LNCaP clone FGC (cell line): ENCODE data around the gene MXI1.

Source experiments
- DNase-seq: peaks from one replicate; pipeline ENCODE4 v3.0.0-alpha.2; 2011; ENCODE audit warnings: low read depth
- H3K4me3 ChIP-seq: 2 replicates; pipeline ENCODE4 v1.5.1; 2011; ENCODE audit warnings: mild to moderate bottlenecking, low read depth, low read length, control low read depth
- CTCF ChIP-seq: IDR thresholded peaks from 2 replicates; pipeline ENCODE4 v1.5.1; 2012; ENCODE audit warnings: mild to moderate bottlenecking; ENCODE audit not compliant: control insufficient read depth, insufficient read depth; ENCODE audit errors: extremely low read depth

Gene MXI1

DNA sequence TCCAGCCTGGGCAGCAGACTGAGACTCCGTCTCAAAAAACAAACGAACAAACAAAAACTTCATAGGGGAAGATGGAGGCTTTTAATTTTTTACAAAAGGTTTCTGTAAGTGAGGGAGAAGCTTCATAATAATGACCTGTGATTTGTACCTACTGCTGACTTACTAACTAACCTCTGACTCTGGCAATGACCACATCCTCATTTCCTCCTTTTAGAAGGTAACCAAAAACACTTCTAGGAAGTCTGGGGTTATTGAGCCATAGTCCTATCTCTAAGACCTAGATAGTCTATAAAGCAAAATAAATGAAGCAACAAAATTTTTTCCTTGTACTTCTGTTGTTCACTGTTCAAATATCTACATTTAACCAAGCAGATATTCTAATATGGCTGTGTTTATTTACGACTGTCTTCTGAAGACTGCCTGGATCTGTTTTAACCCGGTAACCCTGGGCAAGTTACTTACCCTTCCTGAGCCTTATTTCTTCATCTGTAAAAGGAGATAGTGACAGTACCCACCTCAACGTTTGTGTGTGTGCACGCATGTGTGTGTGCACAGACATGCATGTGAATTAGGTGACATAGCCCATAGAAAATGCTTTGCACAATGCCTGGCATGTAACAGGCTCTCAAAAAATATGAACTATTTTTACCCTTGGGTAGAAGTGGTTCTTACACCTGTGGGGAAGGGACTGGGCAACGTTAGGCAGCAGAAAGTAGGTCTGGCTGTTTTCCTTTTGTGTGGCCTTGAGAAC lies 128.1 kb downstream of the MXI1 start:
- DNase-seq: no peak
- no peak overlapping the region for H3K4me3 ChIP-seq
- TF ChIP-seq CTCF: no peak

- H3K4me3 ChIP-seq: no peak overlapping the region
- no peak for TF ChIP-seq CTCF
- no peak for DNase-seq
Measured at GRCh38 chr10:110336111-110336721, 128.8 kb downstream of the MXI1 start.
